NCI-H2081 treated with DMSO at 0.1 percent for 48 hours (cell line): ENCODE data around the gene TPD52L3.

ENCODE experiments used
- DNase-seq: peaks from one replicate; lab custom pipeline; 2025; lab: John Stamatoyannopoulos, UW

TPD52L3 gene

GRCh38 chr9:6328103-6328502, at the start of gene TPD52L3:
TPD52L3 (plus strand) TSS chr9:6328375; CDS start chr9:6328596, 221 bp downstream.
- no peak for DNase-seq

- DNase-seq, result no peak
Observed at GRCh38 chr9:6301858-6302257, 26.3 kb upstream of the TPD52L3 start.

- DNase-seq, result no peak
Observed at GRCh38 chr9:6302417-6302816, 25.8 kb upstream of the TPD52L3 start.

- DNase-seq, result no peak
Observed at GRCh38 chr9:6304232-6304631, 23.9 kb upstream of the TPD52L3 start.

- DNase-seq, result peak; percentile 35
Observed at GRCh38 chr9:6305954-6306563, 22.1 kb upstream of the TPD52L3 start.

GRCh38 chr9:6307551-6308096, 20.6 kb upstream of the TPD52L3 start:
- no peak for DNase-seq

- DNase-seq, result no peak
Observed at GRCh38 chr9:6330958-6331634, 2.9 kb downstream of the TPD52L3 start.

- DNase-seq, result no peak
Observed at GRCh38 chr9:6334305-6334704, 6.1 kb downstream of the TPD52L3 start.

GRCh38 chr9:6348766-6349165, 20.6 kb downstream of the TPD52L3 start:
- DNase-seq, result no peak

- no peak for DNase-seq
Observed at GRCh38 chr9:6351737-6352136, 23.6 kb downstream of the TPD52L3 start.

GRCh38 chr9:6354072-6354686, 26.0 kb downstream of the TPD52L3 start:
- peak; percentile 49 for DNase-seq

GRCh38 chr9:6355728-6356127, 27.6 kb downstream of the TPD52L3 start:
- DNase-seq, result no peak

GRCh38 chr9:6356441-6356840, 28.3 kb downstream of the TPD52L3 start:
- no peak for DNase-seq

- no peak for DNase-seq
Observed at GRCh38 chr9:6356904-6357303, 28.7 kb downstream of the TPD52L3 start.

- DNase-seq, result no peak
Observed at GRCh38 chr9:6367128-6367890, 39.1 kb downstream of the TPD52L3 start.

GRCh38 chr9:6368831-6369230, 40.7 kb downstream of the TPD52L3 start:
- no peak for DNase-seq
